Measurements from ENCODE around the gene FADS1.

FADS1 gene

DNA sequence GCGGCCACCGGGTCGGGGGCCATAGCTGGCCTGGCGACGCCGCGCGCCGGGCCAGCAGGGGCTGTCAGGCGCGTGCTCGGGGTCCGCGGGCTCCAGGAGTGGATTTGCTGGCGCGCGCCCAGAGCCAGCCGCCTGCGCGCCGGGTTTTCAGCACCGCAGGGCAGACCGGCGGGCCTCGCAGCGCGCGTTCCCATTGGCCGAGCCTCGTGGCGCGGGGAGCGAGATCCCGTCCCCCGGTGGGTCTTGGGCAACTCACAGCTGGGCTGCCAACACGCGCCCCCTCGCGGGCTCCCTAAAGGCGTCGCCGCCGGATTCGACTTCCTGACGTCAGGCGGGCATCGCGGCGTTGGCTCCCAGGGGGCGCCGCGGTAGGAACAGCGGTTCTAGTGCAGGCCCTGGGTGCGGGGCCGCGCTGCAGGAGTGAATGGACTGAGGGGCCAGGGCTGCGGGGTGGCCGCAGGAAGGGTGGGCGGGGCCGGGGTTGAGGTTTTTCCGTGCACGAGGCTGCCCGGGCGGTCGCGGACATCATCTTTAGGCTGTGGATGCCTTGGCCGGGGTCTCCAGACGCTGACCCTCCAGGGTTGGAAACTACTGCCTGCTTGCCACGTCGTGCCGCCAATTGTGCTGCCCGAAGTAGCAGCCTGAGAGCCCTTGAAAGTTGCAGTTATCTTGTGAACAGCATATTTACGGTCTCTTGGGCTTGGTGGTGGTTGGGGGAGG, at the start of gene FADS1:
Gene FADS1, minus strand, starts transcription at position 268 of the 720 bp plus-strand sequence. Its CDS starts 74 bp downstream, at position 194.
- peak; percentile 47 for FAIRE-seq

GRCh38 chr11:61866231-61866957, 49.6 kb upstream of the FADS1 start:
- DNase-seq (ENCODE audit: extremely low spot score, insufficient read length, low read depth), result no peak
- FAIRE-seq, result no peak

More for the DNA sequence above, at the start of gene FADS1:
- DNase-seq (ENCODE audit: extremely low spot score, insufficient read length, low read depth), result no peak

- FAIRE-seq (no peak), DNase-seq (ENCODE audit: extremely low spot score, insufficient read length, low read depth) (no peak)
These were observed 48.3 kb upstream of the FADS1 start for GRCh38 chr11:61864814-61865775.

DNA sequence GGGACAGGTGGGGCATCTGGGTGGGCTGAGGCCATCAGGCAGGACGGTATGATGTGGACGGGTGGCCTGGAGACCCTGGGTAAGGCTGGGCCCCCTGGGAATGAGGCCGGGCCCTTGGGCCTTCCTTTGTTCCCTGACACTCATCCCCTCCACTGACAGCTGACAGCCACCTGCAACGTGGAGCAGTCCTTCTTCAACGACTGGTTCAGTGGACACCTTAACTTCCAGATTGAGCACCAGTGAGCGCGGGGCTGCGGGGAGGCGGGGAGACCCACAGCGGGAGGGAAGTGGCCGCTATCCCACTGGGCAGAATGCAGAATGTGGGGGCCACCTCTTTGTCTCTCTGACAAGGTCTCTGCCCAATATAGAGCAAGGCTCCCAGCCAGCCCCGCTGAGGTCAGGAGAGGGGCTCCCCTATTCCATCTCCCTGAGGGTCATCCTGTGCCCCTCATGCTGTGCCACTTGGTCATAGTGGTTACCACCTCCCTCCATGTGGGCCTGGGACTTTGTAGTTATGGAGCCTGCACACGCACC, 46.8 kb upstream of the FADS1 start:
- no peak for DNase-seq (ENCODE audit: extremely low spot score, insufficient read length, low read depth)
- FAIRE-seq, result no peak

GRCh38 chr11:61862714-61863547, 46.1 kb upstream of the FADS1 start:
- no peak for FAIRE-seq
- no peak for DNase-seq (ENCODE audit: extremely low spot score, insufficient read length, low read depth)

DNA sequence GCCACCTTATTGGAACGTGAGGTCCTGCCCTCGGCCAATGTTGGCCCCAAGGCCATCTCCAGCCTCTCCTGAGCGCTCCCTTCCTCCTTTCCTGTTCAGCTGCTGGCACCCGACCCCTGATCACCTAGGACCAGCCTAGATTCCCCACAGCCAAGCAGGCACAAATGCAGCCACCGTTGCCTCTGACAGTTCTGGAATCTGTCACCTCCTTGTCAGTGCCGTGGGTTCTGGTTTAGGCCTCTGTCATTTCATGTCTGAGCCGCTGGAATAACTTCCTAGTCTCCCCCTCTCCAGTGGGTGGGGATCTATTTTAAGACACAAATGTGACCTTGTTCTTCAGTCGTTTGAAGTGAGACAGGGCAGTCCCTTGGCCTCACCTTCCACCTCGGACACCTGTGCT, 44.8 kb upstream of the FADS1 start:
- DNase-seq (ENCODE audit: extremely low spot score, insufficient read length, low read depth) (no peak), FAIRE-seq (no peak)

DNA sequence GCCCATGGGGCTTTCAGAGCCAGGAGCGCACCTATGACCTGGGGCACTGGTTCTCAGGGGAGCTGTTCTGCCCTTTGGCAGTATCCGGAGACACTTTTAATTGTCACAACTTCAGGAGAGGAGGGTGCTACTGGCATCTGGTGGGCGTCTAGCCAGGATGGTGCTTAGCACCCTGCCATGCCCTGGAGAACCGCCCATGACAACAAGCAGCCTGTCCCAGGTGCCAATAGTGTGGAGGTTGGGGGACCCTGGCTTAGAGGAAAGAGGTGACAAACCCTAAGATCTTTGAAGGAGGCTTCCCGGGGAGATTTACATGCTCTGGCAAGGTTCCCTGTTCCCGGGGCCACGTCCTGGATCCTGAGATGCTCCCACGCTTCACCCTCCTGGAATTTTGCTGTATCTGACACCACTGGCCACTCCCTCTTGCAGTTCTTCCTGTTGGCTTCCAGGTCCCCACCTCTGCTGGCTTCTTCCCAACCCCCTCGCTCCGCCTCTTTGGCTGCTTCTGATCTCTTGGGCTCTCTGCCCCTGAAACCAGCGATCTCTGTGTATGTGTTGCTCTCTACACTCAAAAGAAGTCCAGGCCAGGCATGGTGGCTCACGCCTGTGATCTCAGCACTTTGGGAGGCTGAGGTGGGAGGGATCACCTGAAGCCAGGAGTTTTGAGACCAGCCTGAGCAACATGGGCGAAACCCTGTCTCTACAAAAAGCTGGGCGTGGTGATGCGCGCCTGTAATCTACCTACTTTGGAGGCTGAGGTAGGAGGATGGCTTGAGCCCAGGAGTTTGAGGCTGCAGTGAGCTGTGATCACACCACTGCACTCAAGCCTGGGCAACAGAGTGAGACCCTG, 43.5 kb upstream of the FADS1 start:
- FAIRE-seq (no peak), DNase-seq (ENCODE audit: extremely low spot score, insufficient read length, low read depth) (no peak)

DNA sequence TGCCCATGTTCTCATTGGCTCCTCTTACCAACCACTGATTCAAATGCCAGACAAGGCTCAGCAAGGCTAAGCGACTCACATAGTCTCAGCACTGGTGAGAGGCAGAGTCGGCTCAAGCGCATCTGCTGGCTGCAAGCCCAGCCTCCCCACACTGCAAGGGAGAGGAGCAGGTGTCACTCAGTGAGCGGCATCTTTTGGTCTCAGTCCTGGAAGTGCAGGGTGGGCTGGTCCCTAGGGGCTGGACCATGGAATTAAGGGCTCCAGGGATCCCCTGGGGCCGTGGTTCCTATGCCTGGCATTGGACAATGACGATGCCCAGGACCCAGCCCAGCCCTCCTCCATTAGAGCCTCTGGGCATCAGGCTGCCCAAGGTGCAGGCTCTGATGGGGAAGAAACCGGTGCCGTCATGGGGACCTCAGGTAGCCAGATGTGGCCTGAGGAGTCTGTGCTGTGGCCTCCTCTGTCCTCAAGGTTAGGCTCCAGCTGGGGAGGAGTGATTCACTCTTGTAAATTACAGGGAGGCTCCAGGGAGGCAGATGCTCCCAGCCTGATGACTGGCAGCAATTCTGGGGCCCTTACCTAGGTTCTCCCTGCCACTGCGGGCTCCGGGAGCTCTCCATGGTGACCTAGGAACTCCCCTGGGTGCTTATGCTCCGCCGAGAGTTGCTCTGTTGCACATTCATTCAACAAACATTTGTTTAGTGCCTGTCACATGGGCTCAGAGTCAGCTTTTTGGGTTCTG, 39.3 kb upstream of the FADS1 start:
- DNase-seq (ENCODE audit: extremely low spot score, insufficient read length, low read depth) (no peak), FAIRE-seq (no peak)

GRCh38 chr11:61854966-61855714, 38.3 kb upstream of the FADS1 start:
- DNase-seq (ENCODE audit: extremely low spot score, insufficient read length, low read depth), result no peak
- FAIRE-seq, result no peak

DNA sequence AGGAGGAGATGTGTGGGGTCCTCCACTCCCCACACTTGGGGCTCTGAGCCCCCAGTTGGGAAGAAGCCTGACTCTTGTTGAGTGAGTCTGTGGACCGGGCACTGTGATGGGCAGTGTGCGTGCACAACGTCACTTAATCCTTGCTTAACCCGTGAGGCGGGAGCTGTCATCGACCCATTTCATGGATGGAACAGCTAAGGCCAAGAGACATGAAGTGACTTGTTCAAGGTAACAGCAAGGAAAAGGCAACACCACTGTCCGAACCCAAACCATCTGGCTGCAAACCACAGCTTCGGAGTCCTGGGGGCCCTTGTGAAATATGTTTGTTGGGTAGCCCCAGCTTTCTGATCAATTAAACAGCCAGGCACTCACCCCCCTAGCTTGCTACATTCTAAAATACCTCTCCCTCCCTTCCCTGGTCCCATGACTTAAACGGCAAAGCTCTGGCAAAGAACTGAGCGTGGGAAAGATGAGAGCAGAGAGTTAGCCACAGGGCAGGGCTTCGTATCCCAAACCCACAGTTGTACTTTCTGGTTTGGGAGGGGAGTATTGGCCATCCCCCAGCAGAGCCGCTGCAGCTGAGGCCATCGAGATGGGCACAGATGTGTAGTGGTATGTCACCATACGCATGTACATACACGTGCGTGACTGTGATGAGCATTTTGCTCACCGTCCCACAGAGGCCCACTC, 37.5 kb upstream of the FADS1 start:
- FAIRE-seq (no peak), DNase-seq (ENCODE audit: extremely low spot score, insufficient read length, low read depth) (no peak)

DNA sequence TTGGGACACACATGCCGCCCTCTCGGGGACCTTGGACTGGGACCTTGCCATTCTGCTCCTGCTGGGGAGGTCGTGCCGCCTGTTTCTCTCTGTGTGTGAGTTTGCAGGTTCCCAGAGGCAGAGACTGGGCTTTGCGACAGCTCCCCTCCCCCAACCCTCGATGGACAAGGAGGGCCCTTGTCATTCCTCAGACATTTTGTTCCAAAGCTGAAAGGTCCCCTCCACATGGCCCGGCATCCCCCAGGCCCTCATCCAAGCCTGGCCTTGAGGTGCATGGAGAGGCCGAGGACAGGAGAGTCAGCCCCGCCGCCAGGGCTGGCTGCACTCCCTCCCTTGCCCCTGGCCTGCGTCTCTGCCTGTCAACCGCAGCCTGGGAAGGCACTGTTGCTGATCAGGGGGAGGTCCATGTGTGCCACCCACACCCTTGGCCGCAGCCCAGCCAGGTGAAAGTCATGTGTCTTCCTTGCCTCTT, 36.9 kb upstream of the FADS1 start:
- DNase-seq (ENCODE audit: extremely low spot score, insufficient read length, low read depth), result no peak
- no peak for FAIRE-seq

GRCh38 chr11:61851900-61852295, 35.1 kb upstream of the FADS1 start:
- DNase-seq (ENCODE audit: extremely low spot score, insufficient read length, low read depth), result no peak
- FAIRE-seq, result no peak

DNA sequence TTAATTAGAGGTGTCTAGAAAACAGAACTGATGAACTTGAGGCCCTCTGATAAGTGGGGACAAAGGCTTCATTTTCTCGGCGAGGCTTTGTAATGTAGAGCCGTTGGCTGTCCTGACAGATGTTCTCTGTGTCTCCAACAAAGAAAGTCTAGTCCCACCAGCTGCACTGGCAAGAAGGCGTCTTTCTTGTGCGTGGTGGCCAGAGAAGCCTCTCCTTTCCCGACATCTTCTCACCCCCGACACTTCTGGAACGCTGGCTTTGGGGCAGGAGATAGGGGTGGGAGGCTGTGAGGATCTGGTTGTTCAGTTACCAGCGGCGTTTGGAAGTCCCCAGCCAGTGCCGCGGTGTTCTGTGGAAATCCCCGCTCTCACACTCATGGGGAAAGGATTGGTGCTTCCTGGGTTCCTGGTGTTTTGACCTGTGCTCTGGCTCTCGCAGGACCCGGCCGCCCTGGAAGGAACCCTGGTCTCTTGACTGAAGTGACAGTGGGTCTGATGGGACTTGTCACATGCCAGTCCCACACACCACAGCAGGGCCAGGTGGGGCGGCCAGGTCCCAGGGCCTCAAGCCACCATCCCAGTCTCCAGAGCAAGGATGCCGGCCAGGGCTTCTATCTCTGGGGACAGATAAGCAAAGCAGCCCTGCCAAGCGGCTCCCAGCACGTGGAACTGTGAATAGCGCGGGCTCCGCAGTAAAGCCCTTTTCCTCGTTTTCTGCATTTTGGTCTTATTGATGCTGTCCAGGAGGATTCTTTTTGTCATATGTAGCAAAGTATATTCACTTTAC, 34.5 kb upstream of the FADS1 start:
- no peak for FAIRE-seq
- DNase-seq (ENCODE audit: extremely low spot score, insufficient read length, low read depth), result no peak

- DNase-seq (ENCODE audit: extremely low spot score, insufficient read length, low read depth) (no peak), FAIRE-seq (no peak)
These were observed 33.9 kb upstream of the FADS1 start for GRCh38 chr11:61850687-61851086.

GRCh38 chr11:61848631-61849030, 31.8 kb upstream of the FADS1 start:
- no peak for DNase-seq (ENCODE audit: extremely low spot score, insufficient read length, low read depth)
- no peak for FAIRE-seq

Data from GM18507 (cell line).